22Rv1 (cell line): ENCODE data around the gene PLEKHN1.

Experiments
- ZFX ChIP-seq: fragments of 450-650 bp; IDR thresholded peaks from 2 replicates; pipeline ENCODE4 v1.6.1; 2017; ENCODE audit warnings: antibody characterized with exemption, borderline replicate concordance
- TF ChIP-seq, protein P1 (sequence below): fragments of 450-650 bp; IDR thresholded peaks from 2 replicates; pipeline ENCODE4 v1.5.1; 2017; ENCODE audit warnings: mild to moderate bottlenecking

DNA sequence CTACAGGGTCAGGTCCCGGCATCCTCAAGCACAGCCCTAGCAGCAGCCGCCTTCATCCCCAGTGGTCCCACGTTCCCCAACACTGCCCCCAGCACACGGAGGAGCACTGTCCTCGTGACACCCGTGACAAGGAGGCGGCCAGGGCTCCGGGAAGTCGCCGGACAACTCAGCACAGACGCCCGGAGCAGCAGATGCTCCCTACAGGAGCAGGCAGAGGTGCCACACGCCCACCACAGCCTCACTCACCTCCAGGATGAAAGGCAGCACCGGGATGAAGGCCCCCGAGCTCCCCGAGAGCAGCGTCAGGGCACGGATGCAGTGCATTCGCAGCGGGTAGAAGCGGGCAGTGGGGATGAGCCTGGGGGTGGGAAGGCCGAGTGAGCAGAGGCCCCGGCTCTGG, 15.4 kb upstream of the PLEKHN1 start:
- TF ChIP-seq, protein P1, sequence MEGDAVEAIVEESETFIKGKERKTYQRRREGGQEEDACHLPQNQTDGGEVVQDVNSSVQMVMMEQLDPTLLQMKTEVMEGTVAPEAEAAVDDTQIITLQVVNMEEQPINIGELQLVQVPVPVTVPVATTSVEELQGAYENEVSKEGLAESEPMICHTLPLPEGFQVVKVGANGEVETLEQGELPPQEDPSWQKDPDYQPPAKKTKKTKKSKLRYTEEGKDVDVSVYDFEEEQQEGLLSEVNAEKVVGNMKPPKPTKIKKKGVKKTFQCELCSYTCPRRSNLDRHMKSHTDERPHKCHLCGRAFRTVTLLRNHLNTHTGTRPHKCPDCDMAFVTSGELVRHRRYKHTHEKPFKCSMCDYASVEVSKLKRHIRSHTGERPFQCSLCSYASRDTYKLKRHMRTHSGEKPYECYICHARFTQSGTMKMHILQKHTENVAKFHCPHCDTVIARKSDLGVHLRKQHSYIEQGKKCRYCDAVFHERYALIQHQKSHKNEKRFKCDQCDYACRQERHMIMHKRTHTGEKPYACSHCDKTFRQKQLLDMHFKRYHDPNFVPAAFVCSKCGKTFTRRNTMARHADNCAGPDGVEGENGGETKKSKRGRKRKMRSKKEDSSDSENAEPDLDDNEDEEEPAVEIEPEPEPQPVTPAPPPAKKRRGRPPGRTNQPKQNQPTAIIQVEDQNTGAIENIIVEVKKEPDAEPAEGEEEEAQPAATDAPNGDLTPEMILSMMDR: no peak
- no peak for TF ChIP-seq ZFX
